KBM-7 (cell line): Measurements from ENCODE around the gene MYH11.
"Not testable (repeated sequence)": the region's sequence is repeated elsewhere in the genome, so short reads cannot be mapped to it uniquely, and the experiment has no call there.

Experiments
- DNase-seq: peaks from one replicate; pipeline ENCODE4 v3.0.0-alpha.2; 2015
- in situ Hi-C: fragments of 300-500 bp; cut with MboI; formaldehyde crosslinking; loops from 2 replicates; pipeline ENCODE4 v1.14.3; 2020; ENCODE audit warnings: low sequenced_read_pairs, low pct_unique_long_range_greater_than_20kb, mixed read lengths

MYH11 gene

GRCh38 chr16:15660203-15660601 lies 196.6 kb downstream of the MYH11 start:
- no peak for DNase-seq
- in situ Hi-C loops, result no loop called here

GRCh38 chr16:15658556-15658955 lies 198.3 kb downstream of the MYH11 start:
- in situ Hi-C loops, result no loop called here
- no peak for DNase-seq

GRCh38 chr16:15658149-15658548 lies 198.7 kb downstream of the MYH11 start:
- DNase-seq, result no peak
- in situ Hi-C loops, result no loop called here

GRCh38 chr16:15655561-15655960 lies 201.3 kb downstream of the MYH11 start:
- DNase-seq, in situ Hi-C loops: not testable (repeated sequence)

- in situ Hi-C loops, result no loop called here
- no peak for DNase-seq
Measured at GRCh38 chr16:15654591-15654990, 202.2 kb downstream of the MYH11 start.

GRCh38 chr16:15653227-15653626 lies 203.6 kb downstream of the MYH11 start:
- in situ Hi-C loops, result no loop called here
- no peak for DNase-seq
